ENCODE measurements around the gene RAX.

DNA sequence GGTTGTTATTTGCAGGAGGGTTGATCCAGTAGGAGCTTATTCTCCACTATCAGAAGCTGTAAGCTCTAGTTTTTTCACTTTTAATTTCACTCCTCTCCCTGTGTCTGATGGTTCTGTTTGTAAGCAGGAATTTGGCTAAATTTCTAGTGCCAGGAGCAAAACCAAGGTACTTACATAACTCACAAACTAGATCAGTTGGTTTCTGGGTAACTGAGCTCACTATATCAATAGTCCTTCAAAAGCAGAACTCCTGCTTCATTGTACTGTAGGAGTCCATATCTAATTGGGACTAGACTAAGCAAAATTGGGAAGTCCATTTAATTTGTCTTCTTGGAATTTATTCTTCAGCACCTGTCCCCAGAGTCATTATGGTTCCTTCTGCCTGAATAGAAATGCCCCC is 20.1 kb upstream of the RAX start:
- TF ChIP-seq ZNF565 (CRISPR knock-in tag; conservative IDR thresholded peaks at IDR 0.05; ENCODE audit: low read depth) (no peak), ZFP3 (CRISPR knock-in tag; IDR thresholded peaks at IDR 0.05) (no peak), PPARA (CRISPR knock-in tag; IDR thresholded peaks at IDR 0.05; ENCODE audit: borderline replicate concordance) (no peak), ZFP30 (CRISPR knock-in tag; IDR thresholded peaks at IDR 0.05) (no peak), TCF4 (CRISPR knock-in tag; IDR thresholded peaks at IDR 0.05; ENCODE audit: borderline replicate concordance) (no peak), BACH2 (CRISPR knock-in tag; IDR thresholded peaks at IDR 0.05; ENCODE audit: borderline replicate concordance) (no peak)
- TF ChIP-seq, protein P1, sequence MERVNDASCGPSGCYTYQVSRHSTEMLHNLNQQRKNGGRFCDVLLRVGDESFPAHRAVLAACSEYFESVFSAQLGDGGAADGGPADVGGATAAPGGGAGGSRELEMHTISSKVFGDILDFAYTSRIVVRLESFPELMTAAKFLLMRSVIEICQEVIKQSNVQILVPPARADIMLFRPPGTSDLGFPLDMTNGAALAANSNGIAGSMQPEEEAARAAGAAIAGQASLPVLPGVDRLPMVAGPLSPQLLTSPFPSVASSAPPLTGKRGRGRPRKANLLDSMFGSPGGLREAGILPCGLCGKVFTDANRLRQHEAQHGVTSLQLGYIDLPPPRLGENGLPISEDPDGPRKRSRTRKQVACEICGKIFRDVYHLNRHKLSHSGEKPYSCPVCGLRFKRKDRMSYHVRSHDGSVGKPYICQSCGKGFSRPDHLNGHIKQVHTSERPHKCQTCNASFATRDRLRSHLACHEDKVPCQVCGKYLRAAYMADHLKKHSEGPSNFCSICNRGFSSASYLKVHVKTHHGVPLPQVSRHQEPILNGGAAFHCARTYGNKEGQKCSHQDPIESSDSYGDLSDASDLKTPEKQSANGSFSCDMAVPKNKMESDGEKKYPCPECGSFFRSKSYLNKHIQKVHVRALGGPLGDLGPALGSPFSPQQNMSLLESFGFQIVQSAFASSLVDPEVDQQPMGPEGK (CRISPR knock-in tag; IDR thresholded peaks at IDR 0.05; ENCODE audit: borderline replicate concordance): no peak
